ENCODE data around the gene GCHFR. TPM values are rescaled to one million over a fixed set of nuclear protein-coding genes. Genes with fewer than 3 reads are reported as not detected.

Gene GCHFR
- total RNA-seq, 4 donors from 2014 or later: 22.5 to 58.5 (median 46.5) TPM

- H3K27ac ChIP-seq: no peak overlapping the region
- peaks cover 0 to 12% (median 10%) of the 10 kb centered on the region in 4 donors for H3K4me1 ChIP-seq
- H3K27me3 ChIP-seq: no peaks in the 10 kb centered on the region
- no peak overlapping the region for H3K4me3 ChIP-seq
- TF ChIP-seq POLR2AphosphoS5 (IDR thresholded peaks at IDR 0.05) (no peak), EP300 (IDR thresholded peaks at IDR 0.05; ENCODE audit: low read depth) (no peak), POLR2A (IDR thresholded peaks at IDR 0.05) (no peak), CTCF (IDR thresholded peaks at IDR 0.05) (no peak)
- in situ Hi-C loops (cut with MboI; ENCODE audit: low pct_ligation_motif_present in 1 of 4, low pct_unique_long_range_greater_than_20kb in 1 of 4, low sequenced_read_pairs in 3 of 4): no loop called here
- no peak for DNase-seq
- intact Hi-C loops (cut with DNase I; ENCODE audit: low total_unique reads): no loop called here
- H3K36me3 ChIP-seq: peaks cover 0 to 10% (median 4%) of the 10 kb centered on the region in 4 donors
- 92% methylated on average over 9 of the region's 12 CpGs; no CpG with 5 or more reads in 1 of the 2 donors for WGBS, 2 donors (ENCODE audit: low coverage in 1 of 2)
- no peaks in the 10 kb centered on the region for H3K9me3 ChIP-seq
Observed at GRCh38 chr15:40812721-40813425, 49.0 kb downstream of the GCHFR start.

- Histone ChIP-seq H3K9me3 (no peaks in the 10 kb centered on the region), H3K4me1 (no peaks in the 10 kb centered on the region), H3K36me3 (peaks cover 0 to 10% (median 4%) of the 10 kb centered on the region in 4 donors), H3K27me3 (no peaks in the 10 kb centered on the region), H3K27ac (no peak overlapping the region), H3K4me3 (no peak overlapping the region)
- intact Hi-C loops (cut with DNase I; ENCODE audit: low total_unique reads): no loop called here
- 91% methylated on average over 4 of the region's 4 CpGs; no CpG with 5 or more reads in 1 of the 2 donors for WGBS, 2 donors (ENCODE audit: low coverage in 1 of 2)
- in situ Hi-C loops (cut with MboI; ENCODE audit: low pct_ligation_motif_present in 1 of 4, low pct_unique_long_range_greater_than_20kb in 1 of 4, low sequenced_read_pairs in 3 of 4): no loop called here
- TF ChIP-seq POLR2AphosphoS5 (IDR thresholded peaks at IDR 0.05) (no peak), POLR2A (IDR thresholded peaks at IDR 0.05) (no peak), CTCF (IDR thresholded peaks at IDR 0.05) (no peak), EP300 (IDR thresholded peaks at IDR 0.05; ENCODE audit: low read depth) (no peak)
- no peak for DNase-seq
Observed at GRCh38 chr15:40815042-40815698, 51.3 kb downstream of the GCHFR start.

Small RNA genes within 50 kb of the gene (small RNA-seq; reads per million reads assigned to genes)
- 0 reads per million in 4 donors for gene SUMO2P15

Other genes starting within 250 kb of the GCHFR start
- gene CCDC32, start 199.0 kb upstream of the GCHFR start, total RNA-seq: 10 to 100 TPM; 31.0 to 53.1 (median 41.1) TPM
- gene RPUSD2, start 194.8 kb upstream of the GCHFR start, total RNA-seq: 10 to 100 TPM in 1 of 4 donors, 1 to 10 TPM in 3; 6.7 to 19.3 (median 7.8) TPM
- 1 to 10 TPM; 3.4 to 7.6 (median 3.9) TPM for gene KNL1, start 169.8 kb upstream of the GCHFR start, total RNA-seq
- gene RAD51, start 68.9 kb upstream of the GCHFR start, total RNA-seq: 10 to 100 TPM in 1 of 4 donors, 1 to 10 TPM in 3; 1.1 to 31.6 (median 1.8) TPM
- 100 to 1,000 TPM in 1 of 4 donors, 10 to 100 TPM in 3; 16.5 to 131 (median 32.7) TPM for gene RMDN3, start 8.8 kb upstream of the GCHFR start, total RNA-seq
- under 1 TPM in 2 of 4 donors, not detected in 2; 0.14 to 0.32 TPM for gene C15orf62, start 5.9 kb downstream of the GCHFR start, total RNA-seq
- 10 to 100 TPM; 61.2 to 91.6 (median 69.9) TPM for gene ZFYVE19, start 43.0 kb downstream of the GCHFR start, total RNA-seq
- 10 to 100 TPM in 3 of 4 donors, 1 to 10 TPM in 1; 6.0 to 56.9 (median 22.3) TPM for gene DNAJC17, start 43.4 kb downstream of the GCHFR start, total RNA-seq
- 100 to 1,000 TPM in 3 of 4 donors, 10 to 100 TPM in 1; 19.5 to 256 (median 144) TPM for gene PPP1R14D, start 64.6 kb downstream of the GCHFR start, total RNA-seq
- gene SPINT1, start 80.0 kb downstream of the GCHFR start, total RNA-seq: 100 to 1,000 TPM; 285 to 729 (median 580) TPM
- gene RHOV, start 110.2 kb downstream of the GCHFR start, total RNA-seq: 1 to 10 TPM; 2.7 to 6.7 (median 4.0) TPM
- gene VPS18, start 130.4 kb downstream of the GCHFR start, total RNA-seq: 10 to 100 TPM; 18.3 to 58.7 (median 21.0) TPM
- 10 to 100 TPM in 2 of 4 donors, 1 to 10 TPM in 2; 1.5 to 14.2 (median 10.2) TPM for gene DLL4, start 165.3 kb downstream of the GCHFR start, total RNA-seq
- gene CHAC1, start 189.4 kb downstream of the GCHFR start, total RNA-seq: 1 to 10 TPM in 3 of 4 donors, under 1 TPM in 1; 0.60 to 6.7 (median 2.5) TPM

Measured in transverse colon (tissue), 4 donors.